IPS DF 4.7 (cell line): Measurements from ENCODE around the gene ATG16L2.

Source experiments
- DNase-seq: peaks from one replicate; pipeline ENCODE4 v3.0.0-alpha.2; 2013; ENCODE audit warnings: low spot score; ENCODE audit errors: extremely low read depth

Gene ATG16L2, protein sequence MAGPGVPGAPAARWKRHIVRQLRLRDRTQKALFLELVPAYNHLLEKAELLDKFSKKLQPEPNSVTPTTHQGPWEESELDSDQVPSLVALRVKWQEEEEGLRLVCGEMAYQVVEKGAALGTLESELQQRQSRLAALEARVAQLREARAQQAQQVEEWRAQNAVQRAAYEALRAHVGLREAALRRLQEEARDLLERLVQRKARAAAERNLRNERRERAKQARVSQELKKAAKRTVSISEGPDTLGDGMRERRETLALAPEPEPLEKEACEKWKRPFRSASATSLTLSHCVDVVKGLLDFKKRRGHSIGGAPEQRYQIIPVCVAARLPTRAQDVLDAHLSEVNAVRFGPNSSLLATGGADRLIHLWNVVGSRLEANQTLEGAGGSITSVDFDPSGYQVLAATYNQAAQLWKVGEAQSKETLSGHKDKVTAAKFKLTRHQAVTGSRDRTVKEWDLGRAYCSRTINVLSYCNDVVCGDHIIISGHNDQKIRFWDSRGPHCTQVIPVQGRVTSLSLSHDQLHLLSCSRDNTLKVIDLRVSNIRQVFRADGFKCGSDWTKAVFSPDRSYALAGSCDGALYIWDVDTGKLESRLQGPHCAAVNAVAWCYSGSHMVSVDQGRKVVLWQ

GRCh38 chr11:72814286-72815109 is at the start of gene ATG16L2:
Gene ATG16L2, plus strand, starts transcription at chr11:72814411. Its CDS starts 35 bp downstream, at chr11:72814446.
- DNase-seq: no peak

GRCh38 chr11:72764503-72764902 is 49.7 kb upstream of the ATG16L2 start:
- DNase-seq: no peak

GRCh38 chr11:72766152-72766902 is 47.9 kb upstream of the ATG16L2 start:
- DNase-seq: no peak

- no peak for DNase-seq
These were observed 46.8 kb upstream of the ATG16L2 start for GRCh38 chr11:72767203-72768062.

DNA sequence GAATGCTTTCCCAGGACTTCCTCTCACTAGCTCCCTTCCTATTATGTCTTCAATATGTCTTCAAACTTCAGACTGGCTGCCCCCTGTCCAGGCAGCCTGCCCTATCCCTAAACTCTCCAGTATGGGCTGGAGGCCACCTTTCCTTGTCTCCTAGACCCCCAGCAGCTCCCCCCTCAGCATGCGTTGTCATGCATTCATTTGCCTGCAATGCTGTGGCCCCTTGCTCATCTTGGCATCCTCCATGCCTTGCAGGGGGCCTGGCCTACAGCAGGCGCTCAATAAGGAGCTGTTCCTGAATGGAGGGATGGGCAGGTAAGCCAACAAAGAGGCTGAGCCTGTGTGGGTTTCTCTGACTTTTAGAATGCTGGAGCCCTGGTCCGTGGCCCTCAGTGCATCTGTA is 45.6 kb upstream of the ATG16L2 start:
- DNase-seq: no peak

DNA sequence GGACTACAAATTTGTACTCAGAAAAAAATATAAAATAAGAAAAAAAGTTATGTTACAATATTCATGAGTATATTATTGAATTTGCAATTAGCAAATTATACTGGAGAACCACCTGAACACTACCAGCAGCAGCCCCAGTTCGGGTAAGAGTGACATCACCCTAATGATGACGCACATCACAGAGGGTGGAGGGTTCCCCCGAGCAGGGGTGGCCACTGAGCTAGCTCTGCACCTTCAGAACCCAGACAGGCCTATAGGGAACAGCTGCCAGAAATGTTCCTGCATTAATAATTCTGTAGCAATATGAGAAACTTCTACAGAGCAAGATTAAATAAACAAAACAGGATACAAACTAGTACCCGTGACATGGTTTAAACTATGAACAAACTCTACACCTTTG is 44.5 kb upstream of the ATG16L2 start:
- DNase-seq: no peak

GRCh38 chr11:72770799-72771198 is 43.4 kb upstream of the ATG16L2 start:
- no peak for DNase-seq

DNA sequence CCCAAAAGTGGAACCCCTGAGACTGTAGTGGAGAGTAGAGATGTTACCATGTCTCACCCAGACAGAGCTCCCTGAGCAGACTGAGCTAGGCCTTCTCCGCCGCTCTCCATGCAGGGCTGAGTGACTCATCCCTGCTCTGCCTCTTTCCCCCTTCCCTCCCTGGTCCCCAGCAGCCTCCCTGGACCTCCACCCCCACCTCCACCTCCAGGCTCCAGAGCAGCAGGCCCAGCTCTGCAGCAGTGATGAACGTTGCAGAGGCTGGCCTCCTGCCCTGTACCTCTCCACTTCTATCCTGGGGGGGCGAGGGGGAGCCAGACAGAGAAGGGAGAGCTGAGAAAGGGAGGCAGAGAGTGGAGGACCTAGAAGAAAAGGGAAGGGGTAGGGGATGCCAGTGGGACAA is 42.7 kb upstream of the ATG16L2 start:
- no peak for DNase-seq

GRCh38 chr11:72772059-72772458 is 42.2 kb upstream of the ATG16L2 start:
- no peak for DNase-seq

DNA sequence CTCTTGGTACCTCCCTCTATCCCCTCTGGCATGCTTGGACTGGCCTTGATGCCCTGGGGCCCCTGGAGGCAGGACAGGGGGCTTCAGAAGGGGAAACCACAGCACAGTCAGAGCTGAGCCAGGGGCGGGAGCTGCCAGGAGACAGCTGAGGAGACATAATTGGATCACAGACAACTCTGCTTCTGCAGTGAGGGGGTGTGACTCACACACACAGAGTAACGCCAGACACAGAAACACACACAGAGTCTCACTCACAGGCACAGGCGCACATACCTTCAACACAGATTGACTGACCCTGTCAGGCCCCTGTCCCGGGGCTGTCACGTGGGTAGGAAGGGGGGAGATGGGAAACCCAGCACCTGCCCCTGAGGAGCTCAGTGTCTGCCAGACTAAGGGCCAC is 40.9 kb upstream of the ATG16L2 start:
- DNase-seq: no peak

DNA sequence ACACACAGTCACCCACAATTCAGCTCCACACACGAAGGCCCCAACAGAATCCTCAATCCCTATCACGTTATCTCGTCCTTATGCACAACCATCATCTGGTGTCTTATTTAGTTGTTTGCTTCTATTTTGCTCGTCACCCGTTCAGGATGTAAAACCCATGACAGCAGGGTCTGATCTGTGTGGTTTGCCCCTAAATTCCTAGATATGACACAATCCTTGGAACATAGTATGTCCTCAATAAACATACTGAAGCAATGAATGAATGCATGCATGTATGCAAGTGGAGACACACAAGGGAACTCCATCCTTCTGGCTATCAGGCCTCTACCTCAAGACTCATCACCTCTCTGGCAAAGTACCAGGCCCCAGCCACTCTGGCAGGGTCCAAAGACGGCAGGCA is 40.5 kb upstream of the ATG16L2 start:
- DNase-seq: no peak

DNA sequence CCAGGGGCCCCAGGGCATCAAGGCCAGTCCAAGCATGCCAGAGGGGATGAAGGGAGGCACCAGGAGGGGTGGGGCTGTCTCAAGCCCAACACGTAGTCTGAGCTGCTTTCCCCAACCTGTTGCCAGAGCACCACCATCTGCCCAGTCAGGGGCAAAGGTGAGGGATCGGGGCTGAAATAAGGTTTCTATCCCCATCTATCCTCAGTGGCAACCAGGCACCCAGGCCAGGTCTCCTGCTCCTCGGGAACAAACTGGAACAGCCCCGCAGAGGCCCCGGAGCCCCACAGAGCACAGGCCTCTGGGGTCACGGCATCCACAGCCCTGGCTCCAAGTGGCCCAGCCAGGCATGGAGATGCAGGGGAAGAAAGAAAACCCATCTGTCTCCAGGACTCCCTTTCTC is 39.7 kb upstream of the ATG16L2 start:
- no peak for DNase-seq

- DNase-seq: no peak
These were observed 38.7 kb upstream of the ATG16L2 start for GRCh38 chr11:72775288-72776110.

DNA sequence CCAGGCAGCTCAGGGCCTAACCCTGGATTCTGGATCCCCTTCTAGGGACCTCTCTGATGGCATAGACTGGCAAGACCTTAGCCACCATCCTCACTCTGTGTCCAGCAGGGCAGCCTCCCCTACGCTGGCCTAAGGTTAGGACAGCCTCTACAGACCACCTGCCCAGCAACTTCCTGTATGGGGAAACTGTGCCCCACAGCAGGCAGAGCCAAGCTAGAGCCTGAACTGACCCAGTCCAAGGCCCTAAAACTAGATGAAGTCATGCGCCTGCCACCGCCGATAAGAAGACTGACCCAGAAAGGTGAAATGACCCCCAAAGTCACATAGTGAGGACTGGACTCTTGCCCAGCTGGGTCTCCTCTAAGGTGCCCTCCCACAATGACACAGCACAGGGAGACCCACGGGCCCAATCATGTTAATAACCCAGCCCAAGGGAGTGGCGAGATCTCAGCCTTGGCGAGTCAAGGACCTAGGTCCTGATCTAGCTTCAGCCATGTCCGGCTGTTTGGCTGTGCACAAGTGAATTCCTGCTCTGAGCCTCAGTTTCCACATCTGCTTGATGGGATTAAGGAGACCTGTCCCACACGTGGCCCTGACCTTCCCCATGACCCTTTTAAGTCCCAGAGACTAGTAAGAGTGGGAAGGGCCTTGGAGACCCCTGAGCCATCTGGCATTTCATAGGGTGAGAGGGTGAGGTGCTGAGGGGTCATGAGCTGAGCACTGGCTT is 37.9 kb upstream of the ATG16L2 start:
- DNase-seq: no peak

DNA sequence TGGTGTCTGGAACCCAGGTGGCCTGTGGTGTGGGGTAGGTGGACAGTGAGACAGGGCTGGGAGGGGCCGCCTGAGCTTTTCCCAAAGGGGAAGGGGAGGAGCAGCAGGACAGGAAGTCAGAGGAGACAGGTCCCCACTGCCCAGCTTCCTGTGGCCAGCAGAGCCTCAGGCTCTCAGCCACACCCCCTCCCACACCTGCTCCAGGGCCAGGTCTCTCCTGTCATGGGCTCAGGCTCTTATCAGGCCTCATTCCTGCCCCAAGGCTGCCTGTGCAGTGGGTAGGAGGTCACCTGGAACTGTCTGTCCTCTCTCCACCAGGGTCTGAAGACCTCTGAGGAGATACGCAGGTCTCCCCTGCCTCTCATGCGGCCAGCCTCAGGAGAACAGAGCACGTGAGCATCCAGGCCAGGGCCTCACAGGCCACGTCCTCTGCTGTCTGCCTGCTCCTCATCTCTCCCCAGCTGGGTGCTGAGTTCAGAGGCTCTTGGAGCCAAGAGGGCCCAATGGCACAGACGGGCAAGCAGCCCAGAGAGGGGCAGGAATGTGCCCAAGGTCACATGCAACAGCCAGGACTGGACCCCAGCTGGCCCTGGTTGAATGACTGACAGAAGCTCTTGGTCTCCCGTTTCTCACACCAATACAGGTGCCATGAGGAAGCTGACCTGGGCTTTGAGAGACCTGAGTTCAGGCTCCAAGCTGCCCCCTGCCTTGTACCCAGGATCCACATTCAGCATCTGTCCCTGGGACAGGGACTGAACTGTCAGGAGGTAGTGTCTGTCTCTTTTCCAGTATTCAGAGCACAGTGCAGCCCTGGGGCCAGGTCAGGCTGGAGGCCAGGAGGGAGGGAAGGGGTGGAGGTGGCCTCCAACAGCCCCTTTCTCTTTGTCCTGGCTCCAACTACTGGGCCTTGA is 37.1 kb upstream of the ATG16L2 start:
- no peak for DNase-seq

- no peak for DNase-seq
These were observed 36.4 kb upstream of the ATG16L2 start for GRCh38 chr11:72777755-72778278.
